GM18505 (cell line): Measurements from ENCODE around the gene JAG1.
A peak's percentile ranks its signal among the peaks of the same experiment; 100 is the strongest.

Source experiments
- ATAC-seq: cut with Tn5 transposase; IDR thresholded peaks from one replicate; pipeline ENCODE4 v1.9.1; 2021; ENCODE audit not compliant: unreplicated experiment
- POLR2A ChIP-seq: IDR thresholded peaks from 4 replicates; pipeline ENCODE4 v1.6.1; 2011; ENCODE audit warnings: borderline replicate concordance; ENCODE audit not compliant: insufficient read depth, insufficient read length; ENCODE audit errors: extremely low read depth

Gene JAG1

GRCh38 chr20:10673842-10674683 is at the start of gene JAG1:
Gene JAG1 (minus strand): TSS chr20:10673999. CDS start chr20:10673530, 469 bp downstream.
- ATAC-seq, result peak; percentile 56

GRCh38 chr20:10721976-10722375 is 48.2 kb upstream of the JAG1 start:
- no peak for ATAC-seq
- no peak for TF ChIP-seq POLR2A

More at GRCh38 chr20:10673842-10674683, at the start of gene JAG1:
- TF ChIP-seq POLR2A, result peak; percentile 31

GRCh38 chr20:10721137-10721896 is 47.5 kb upstream of the JAG1 start:
- no peak for ATAC-seq
- no peak for TF ChIP-seq POLR2A

- TF ChIP-seq POLR2A, result no peak
- no peak for ATAC-seq
Measured at GRCh38 chr20:10720565-10720964, 46.8 kb upstream of the JAG1 start.

- no peak for TF ChIP-seq POLR2A
- ATAC-seq, result no peak
Measured at GRCh38 chr20:10719740-10720385, 46.1 kb upstream of the JAG1 start.

- no peak for ATAC-seq
- no peak for TF ChIP-seq POLR2A
Measured at GRCh38 chr20:10718661-10719060, 44.9 kb upstream of the JAG1 start.

GRCh38 chr20:10716855-10717254 is 43.1 kb upstream of the JAG1 start:
- no peak for ATAC-seq
- no peak for TF ChIP-seq POLR2A

GRCh38 chr20:10715035-10715434 is 41.2 kb upstream of the JAG1 start:
- ATAC-seq, result no peak
- TF ChIP-seq POLR2A, result no peak

- no peak for TF ChIP-seq POLR2A
- no peak for ATAC-seq
Measured at GRCh38 chr20:10714236-10714975, 40.6 kb upstream of the JAG1 start.

- no peak for TF ChIP-seq POLR2A
- no peak for ATAC-seq
Measured at GRCh38 chr20:10713161-10713560, 39.4 kb upstream of the JAG1 start.

- TF ChIP-seq POLR2A, result no peak
- no peak for ATAC-seq
Measured at GRCh38 chr20:10711903-10712451, 38.2 kb upstream of the JAG1 start.

- no peak for ATAC-seq
Measured at GRCh38 chr20:10710991-10711775, 37.4 kb upstream of the JAG1 start.

More at GRCh38 chr20:10710991-10711775, 37.4 kb upstream of the JAG1 start:
- no peak for TF ChIP-seq POLR2A
